Right hindlimb (tissue), 1 donor: ENCODE data around the gene DOCK4.
"Not testable (repeated sequence)": the region's sequence is repeated elsewhere in the genome, so short reads cannot be mapped to it uniquely, and the experiment has no call there.

ENCODE experiments used
- DNase-seq: peaks from one replicate; pipeline ENCODE4 v3.0.0-alpha.2; 2018

DOCK4 gene, protein sequence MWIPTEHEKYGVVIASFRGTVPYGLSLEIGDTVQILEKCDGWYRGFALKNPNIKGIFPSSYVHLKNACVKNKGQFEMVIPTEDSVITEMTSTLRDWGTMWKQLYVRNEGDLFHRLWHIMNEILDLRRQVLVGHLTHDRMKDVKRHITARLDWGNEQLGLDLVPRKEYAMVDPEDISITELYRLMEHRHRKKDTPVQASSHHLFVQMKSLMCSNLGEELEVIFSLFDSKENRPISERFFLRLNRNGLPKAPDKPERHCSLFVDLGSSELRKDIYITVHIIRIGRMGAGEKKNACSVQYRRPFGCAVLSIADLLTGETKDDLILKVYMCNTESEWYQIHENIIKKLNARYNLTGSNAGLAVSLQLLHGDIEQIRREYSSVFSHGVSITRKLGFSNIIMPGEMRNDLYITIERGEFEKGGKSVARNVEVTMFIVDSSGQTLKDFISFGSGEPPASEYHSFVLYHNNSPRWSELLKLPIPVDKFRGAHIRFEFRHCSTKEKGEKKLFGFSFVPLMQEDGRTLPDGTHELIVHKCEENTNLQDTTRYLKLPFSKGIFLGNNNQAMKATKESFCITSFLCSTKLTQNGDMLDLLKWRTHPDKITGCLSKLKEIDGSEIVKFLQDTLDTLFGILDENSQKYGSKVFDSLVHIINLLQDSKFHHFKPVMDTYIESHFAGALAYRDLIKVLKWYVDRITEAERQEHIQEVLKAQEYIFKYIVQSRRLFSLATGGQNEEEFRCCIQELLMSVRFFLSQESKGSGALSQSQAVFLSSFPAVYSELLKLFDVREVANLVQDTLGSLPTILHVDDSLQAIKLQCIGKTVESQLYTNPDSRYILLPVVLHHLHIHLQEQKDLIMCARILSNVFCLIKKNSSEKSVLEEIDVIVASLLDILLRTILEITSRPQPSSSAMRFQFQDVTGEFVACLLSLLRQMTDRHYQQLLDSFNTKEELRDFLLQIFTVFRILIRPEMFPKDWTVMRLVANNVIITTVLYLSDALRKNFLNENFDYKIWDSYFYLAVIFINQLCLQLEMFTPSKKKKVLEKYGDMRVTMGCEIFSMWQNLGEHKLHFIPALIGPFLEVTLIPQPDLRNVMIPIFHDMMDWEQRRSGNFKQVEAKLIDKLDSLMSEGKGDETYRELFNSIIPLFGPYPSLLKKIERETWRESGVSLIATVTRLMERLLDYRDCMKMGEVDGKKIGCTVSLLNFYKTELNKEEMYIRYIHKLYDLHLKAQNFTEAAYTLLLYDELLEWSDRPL (N-terminal part only)

GRCh38 chr7:112206238-112206990 lies at the start of gene DOCK4, which contains the start of gene ZNF277:
TSS of gene DOCK4 (minus strand) at chr7:112206399. CDS start at chr7:112206138, 261 bp downstream.
TSS of gene ZNF277 (plus strand) at chr7:112206695. CDS start at chr7:112206717, 22 bp downstream.
- DNase-seq, result peak; percentile 100

DNA sequence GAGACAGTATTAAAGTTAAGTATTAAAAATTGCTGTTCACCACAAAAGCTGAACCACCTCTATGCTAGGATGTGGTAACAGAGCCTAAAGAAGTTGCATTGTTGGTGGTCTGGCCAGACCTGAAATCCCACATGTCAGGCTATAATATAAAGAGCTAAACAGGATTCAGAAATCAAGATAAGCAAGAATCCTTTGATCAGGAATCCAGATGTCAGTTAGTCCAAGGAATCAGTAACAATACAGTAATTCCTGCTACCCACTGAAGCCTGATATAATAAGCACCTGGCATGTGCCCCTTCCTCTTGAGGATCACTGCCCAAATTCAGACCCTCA lies 49.2 kb upstream of the DOCK4 start:
- DNase-seq, result no peak

- DNase-seq, result no peak
Observed at GRCh38 chr7:112254709-112255387, 48.6 kb upstream of the DOCK4 start.

DNA sequence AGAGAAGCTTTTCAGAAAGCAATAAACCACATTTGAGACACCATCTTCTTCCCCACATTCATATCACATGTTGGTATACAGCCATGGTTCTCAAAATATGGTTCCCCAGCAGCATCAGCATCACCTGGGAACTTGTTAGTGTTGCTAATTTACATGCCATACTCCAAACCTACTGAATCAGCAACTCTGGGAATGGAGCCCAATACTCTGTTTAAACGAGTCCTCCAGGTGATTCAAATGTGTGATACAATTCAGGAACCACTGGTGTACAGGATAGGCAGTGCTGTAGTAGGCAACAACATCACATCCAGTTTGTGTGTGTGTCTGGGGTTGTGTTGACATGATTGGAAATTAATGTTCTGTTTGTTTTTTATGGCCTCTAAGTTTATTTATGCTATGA lies 48.0 kb upstream of the DOCK4 start:
- no peak for DNase-seq

GRCh38 chr7:112252691-112253090 lies 46.5 kb upstream of the DOCK4 start:
- DNase-seq, result no peak

DNA sequence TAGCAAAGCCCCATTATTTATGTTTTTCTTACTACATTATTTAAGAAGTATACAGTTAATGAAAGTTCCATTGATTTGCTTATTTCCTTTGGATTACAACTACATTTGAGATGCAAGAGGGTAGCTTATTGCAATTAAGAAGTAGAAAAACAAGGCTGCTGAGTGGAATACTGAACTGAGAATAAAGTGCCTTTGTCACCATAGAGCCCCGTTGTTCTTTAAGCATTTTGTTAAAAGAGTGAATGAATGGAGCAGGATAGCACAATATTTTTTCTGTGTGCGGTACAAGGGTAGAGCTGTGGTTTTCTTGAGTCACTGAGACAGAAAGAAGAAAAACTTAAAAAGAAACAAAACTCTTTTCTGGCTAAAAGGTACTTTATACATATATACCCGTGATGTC lies 45.9 kb upstream of the DOCK4 start:
- no peak for DNase-seq

DNA sequence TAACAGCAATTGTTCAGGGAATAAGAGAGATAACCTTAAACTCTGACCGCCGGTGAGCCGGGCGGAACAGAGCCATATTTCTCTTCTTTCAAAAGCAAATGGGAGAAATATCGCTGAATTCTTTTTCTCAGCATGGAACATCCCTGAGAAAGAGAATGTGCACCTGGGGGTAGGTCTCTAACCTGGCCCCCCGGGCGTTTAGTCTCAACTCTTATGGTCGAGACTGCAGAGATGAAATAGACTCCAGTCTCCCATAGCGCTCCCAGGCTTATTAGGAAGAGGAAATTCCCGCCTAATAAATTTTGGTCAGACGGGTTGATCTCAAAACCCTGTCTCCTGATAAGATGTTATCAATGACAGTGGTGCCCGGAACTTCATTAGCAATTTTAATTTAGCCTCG lies 43.8 kb upstream of the DOCK4 start:
- not testable (repeated sequence) for DNase-seq

- no peak for DNase-seq
Observed at GRCh38 chr7:112248598-112248997, 42.4 kb upstream of the DOCK4 start.

DNA sequence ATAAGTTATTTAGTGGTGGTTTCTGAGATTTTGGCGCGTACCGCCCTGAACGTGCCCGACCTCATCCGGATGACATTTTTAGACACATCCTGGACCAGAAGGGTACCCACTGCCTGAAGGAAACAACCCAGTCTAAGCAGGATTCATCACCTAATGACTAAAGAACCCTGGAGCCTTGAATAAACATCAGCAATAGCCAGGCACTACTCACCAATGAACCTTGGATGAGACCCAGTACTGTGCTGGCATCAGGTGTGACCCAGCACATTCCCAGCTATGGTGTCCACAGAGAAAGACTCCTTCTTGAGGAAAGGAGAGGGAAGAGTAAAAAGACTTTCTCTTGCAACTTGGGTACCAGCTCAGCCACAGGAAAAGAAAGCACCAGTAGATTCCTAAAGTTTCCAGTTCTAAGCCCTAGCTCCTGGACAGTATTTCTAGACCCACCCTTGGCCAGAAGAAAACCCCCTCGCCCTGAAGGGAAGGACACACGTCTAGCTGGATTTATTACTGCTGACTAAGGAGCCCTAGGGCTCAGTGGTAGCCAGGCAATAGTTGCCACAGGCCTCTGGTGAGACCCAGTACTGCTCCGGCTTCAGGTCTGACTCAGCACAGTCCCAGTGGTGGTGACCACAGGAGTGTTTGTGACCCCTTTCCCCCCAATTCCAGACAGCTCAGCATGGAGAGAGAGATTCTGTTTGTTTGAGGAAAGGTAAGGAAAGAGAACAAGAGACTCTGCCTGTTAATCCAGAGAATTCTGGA lies 32.8 kb upstream of the DOCK4 start:
- DNase-seq, result no peak

DNA sequence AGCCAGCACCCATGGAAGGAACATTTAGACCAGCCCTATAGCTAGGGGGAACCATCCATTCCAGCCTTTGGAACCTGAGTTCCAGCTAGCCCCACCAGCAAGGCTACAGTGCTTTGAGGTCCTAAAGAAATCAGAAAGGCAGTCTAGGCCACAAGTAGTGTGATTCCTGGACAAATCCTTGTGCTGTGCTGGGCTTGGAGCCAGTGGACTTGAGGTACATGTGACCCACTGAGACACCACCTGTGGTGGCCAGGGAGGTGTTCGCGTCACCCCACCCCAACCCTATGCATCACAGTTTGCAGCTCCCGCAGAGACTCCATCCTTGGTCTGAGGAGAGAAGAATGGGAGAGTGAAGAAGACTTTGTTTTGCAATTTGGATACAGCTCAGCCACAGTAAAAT lies 32.1 kb upstream of the DOCK4 start:
- no peak for DNase-seq

DNA sequence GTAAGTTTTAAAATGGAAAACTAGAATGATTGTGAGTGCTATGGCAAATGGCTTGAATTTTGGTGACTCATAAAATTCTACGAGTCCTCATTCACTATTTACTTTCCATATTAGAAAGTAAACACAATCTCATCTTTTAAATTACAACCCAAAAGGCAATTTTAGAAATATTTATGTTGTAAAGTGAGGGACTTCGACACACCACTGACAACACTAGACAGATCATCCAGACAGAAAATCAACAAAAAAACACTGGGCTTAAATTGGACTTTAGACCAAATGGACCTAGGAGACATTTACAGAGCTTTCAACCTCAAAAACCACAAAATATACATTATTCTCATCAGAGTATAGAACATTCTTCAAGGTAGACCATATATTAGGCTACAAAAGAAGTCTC lies 30.4 kb upstream of the DOCK4 start:
- DNase-seq, result no peak

GRCh38 chr7:112234147-112234546 lies 27.9 kb upstream of the DOCK4 start:
- no peak for DNase-seq

DNA sequence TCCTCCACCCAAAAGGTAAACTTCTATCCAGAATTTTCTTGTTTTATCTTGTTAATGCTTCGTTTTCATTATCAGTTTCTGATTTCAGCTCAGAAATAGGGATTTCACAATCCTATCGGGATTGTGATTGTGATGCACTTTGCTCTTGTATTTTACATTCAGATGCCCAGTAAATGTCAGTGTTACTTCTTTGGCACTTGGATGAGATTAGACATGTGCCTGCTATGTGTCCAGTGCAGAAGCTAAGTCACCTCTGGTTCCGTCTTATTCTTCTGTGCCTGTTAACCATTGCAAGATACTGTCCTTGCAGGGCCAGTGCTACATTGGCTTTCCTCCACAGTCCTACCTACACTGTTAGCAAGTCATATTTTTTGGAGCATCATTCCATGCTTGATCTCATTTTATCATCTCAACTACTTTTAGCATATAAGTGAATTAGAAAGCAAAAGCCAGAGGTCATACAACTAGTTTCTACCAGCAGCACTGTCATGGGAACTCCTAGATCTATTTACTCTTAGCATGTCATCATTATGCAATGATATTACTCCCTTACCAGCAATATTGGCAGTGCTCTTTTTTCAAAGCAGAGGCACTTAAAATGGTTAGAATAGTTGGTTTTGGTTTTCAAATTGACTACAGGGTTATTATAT lies 27.0 kb upstream of the DOCK4 start:
- DNase-seq, result no peak

DNA sequence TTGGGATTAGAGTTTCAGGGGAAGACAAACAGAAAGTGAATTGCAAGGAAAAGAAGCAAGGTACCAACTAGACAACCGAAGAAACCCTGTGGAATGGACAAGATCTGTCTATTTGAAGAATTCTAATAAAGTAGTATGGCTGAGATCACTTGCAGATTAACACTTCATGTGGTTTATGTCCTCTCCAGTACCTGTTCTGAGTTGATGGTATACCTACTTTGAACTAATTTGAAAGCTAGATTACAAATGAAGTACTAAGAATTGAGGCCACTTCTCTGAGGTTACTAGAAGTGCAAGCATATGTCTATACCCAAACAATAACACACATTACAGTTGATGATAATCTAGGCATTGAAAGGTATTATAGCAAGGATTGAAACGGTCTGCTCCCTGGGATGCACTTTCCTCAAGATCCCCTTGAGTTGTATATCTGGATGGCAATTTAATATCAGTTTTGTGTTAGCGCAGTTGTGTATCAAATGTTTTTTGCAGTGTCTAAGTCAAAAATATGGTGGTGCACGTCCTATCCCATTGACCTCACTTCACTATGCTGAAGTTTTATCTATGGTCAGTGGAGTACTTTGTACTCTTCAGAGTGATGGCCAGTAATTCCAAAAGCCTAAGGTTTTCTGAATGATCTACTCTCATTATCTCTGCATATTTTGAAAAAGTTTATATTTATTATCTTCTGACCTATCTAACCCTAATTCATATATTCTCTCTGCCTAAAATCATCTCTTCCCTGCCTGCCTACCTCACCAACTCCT lies 26.2 kb upstream of the DOCK4 start:
- DNase-seq, result no peak

GRCh38 chr7:112228632-112229031 lies 22.4 kb upstream of the DOCK4 start:
- no peak for DNase-seq

GRCh38 chr7:112226701-112227276 lies 20.6 kb upstream of the DOCK4 start:
- DNase-seq, result no peak

DNA sequence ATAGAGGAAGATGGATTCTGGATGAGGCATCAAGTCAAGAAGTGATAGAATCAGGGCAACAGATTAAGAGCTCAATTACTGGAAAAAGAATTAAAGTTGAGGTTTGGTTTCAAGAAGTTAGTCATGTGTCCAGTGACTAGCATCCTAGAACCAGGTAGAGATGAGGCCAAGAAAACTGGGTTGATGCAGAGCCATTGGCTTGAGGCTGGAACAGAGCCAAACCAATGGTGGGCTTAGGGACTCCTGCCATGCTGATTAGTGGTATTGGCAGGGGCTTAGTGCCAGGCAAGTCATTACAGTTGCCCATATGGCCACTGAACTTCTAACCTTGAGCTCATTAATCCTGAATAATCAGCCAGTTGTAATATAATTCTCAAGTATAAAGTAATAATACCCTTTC lies 18.8 kb upstream of the DOCK4 start:
- DNase-seq, result no peak

GRCh38 chr7:112224186-112224585 lies 18.0 kb upstream of the DOCK4 start:
- DNase-seq, result no peak

GRCh38 chr7:112223310-112223709 lies 17.1 kb upstream of the DOCK4 start:
- DNase-seq, result no peak
